DMS 273 treated with DMSO at 0.1 percent for 48 hours (cell line): ENCODE measurements around the gene C4orf50.
"Not testable (repeated sequence)": the region's sequence is repeated elsewhere in the genome, so short reads cannot be mapped to it uniquely, and the experiment has no call there.

ENCODE experiments used
- DNase-seq: peaks from one replicate; lab custom pipeline; 2025; lab: John Stamatoyannopoulos, UW

C4orf50 gene

DNA sequence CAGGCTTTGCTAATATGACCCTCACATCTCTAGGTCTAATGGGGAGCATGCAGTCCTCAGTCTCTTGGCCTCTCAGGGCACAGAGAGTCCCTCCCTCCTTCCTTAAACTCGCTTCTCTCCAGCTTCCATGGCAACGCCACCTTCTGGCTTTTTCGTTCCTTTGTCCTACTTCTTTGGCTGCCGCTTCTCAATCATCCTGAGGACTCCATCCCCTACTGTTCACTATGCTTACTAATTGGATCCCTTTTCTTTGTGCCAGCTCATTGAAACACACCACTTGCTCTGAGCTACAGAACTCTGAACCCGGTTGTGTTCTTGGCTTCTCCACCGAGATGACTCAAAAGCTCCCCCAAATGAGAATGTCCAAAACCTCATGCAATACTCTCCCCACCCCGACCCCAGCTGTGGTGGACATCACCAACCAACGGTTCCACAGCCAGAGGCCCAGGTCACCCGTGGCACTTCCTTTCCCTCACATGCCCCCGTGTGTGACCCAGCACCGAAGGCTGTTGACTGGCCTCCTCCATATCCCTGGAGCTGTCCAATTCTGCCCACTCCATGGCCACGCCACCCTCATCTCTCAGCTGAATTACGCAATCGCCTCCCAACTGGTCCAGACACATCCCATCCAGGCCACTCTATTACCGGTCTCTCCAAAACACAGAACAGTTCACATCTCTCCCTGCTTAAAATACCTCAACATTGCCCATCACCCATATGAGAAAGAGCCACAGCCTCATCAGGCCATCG, 160.0 kb downstream of the C4orf50 start:
- DNase-seq: no peak

DNA sequence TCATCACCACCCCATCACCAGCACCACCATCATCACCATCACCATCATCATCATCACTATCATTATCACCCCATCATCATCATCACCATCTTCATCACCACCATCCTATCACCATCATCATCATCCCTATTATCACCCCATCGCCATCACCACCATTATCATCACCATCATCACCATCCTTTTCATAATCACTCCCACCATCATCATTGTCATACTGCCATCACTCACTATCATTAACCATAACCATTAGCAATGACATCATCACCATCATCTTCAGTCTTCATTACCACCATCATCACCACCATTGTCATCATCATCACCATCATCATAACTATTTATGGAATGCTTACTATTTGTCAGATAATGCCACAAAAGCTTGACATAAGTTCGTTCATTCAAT, 161.0 kb downstream of the C4orf50 start:
- no peak for DNase-seq

DNA sequence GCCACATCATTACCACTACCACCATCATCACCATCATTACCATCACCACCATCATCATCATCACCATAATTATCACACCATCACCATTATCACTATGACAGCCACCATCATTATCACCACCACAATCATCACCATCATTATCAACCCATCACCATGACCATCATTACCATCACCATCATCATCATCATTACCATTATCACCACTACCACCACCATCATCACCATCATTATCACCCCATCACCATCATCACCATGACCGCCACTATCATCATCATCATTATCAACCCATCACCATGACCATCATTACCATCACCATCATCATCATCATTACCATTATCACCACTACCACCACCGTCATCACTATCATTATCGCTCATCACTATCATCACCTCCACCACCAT, 161.9 kb downstream of the C4orf50 start:
- DNase-seq: not testable (repeated sequence)

DNA sequence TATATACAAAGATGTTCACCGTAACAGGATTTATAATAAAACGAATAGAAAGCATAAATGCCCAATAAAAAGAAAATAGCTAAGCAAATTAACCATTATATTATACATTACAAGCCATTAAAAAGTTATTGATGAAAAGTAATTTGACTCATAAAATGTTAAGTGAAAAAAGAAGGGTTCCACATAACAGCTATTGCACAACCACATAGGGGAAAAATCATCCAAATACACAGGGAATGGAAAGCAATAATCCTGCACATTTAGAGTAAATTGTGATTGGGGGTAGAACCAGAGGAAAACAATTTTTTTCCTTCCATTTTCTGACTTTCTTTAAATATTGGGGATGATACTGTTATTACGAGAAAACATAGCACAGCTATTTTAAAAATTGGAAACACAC, 163.3 kb downstream of the C4orf50 start:
- DNase-seq: no peak

DNA sequence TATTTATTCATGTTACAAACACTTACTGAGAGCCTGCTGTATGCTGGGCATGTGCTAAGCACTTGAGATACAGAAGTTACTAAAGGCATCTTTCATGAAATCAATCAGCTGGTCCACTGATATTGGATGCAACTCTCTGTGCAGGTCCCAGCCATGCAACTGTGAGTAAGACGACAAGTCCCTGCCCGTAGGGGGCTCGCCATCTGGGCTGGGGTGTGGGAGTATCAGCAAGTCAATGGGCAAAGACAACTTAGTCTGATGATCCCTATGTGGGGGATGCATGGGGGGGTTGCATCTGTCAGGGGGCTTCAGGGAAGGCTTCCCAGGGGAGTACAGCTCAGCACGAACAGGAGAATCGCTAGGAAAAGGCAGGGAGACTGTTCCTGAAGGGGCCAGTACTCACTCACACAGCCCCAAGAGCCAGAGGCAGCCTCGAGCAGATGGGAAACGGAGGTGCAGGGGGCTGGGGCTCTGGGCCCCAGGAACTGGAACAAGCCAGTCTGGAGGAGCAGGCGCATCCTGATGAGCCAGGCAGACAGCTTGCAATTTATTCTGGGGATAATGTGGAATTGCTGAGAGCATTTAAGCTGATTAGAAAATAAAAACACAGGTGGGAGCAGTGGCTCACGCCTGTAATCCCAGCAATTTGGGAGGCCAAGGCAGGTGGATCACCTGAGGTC, 165.6 kb downstream of the C4orf50 start:
- DNase-seq: no peak

DNA sequence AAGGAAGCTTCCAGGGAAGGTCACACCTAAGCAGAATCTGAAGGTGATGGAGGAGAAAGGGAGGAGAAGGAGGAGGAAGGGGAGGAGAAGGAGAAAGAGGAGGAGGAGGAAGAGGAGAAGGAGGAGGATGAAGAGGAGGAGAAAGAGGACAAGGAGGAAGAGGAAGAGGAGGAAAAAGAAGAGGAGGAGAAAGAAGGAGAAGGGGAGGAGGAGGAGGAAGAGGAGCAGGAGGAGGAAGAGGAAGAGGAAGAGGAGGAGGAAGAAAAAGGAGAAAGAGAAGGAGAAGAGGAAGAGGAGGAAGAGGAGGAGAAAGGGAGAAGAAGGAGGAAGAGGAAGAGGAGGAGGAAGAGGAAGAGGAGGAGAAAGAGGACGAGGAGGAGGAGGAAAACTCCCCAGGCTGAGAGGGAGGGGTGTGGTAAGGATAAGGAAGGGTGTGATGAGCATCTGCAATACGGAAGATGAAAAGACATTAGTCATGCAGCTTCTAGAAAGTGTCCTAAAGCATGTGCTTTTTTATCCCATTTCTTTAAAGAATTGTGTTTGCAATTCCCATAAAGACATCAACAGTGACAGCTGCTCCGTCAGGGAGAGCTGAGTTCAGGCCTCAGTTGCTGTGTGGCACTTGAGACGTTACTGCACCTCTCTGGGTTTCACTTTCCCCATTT, 166.5 kb downstream of the C4orf50 start:
- DNase-seq: no peak
